Testis (tissue), 3 donors: Measurements from ENCODE around the gene DERL3. TPM values are rescaled to one million over a fixed set of nuclear protein-coding genes. Genes with fewer than 3 reads are reported as not detected.

ENCODE experiments used
- DNase-seq: peaks from one replicate; pipeline ENCODE4 v3.0.0-alpha.2; 2019
- H3K27ac ChIP-seq, 2 donors: fragments of 200-600 bp; sonication (generic); one replicate each; pipeline ENCODE4 v1.5.1; 2019
- H3K27me3 ChIP-seq: fragments of 200-600 bp; sonication (generic); one replicate; pipeline ENCODE4 v1.5.1; 2019
- H3K36me3 ChIP-seq: fragments of 200-600 bp; sonication (generic); one replicate; pipeline ENCODE4 v1.5.1; 2017; ENCODE audit warnings: low read depth; ENCODE audit errors: missing control alignments
- H3K4me1 ChIP-seq: fragments of 200-600 bp; sonication (generic); one replicate; pipeline ENCODE4 v1.5.1; 2019
- H3K4me3 ChIP-seq, 2 donors: fragments of 200-600 bp; sonication (generic); one replicate each; pipeline ENCODE4 v1.5.1; 2017 to 2019
- H3K9me3 ChIP-seq: fragments of 200-600 bp; sonication (generic); one replicate; pipeline ENCODE4 v1.5.1; 2017
- CTCF ChIP-seq, 3 experiments: fragments of 450-650 bp in 2 of 3; fragments of 200-600 bp in 1 of 3; sonication (generic) in 1 of 3; IDR thresholded peaks; one replicate each; pipeline ENCODE4 v1.5.1; 2016 to 2019; ENCODE audit warnings: antibody characterized with exemption in 3 of 3, mild to moderate bottlenecking in 2 of 3, moderate library complexity in 1 of 3
- POLR2A ChIP-seq: fragments of 450-650 bp; IDR thresholded peaks from one replicate; pipeline ENCODE4 v1.6.1; 2017; ENCODE audit warnings: antibody characterized with exemption, mild to moderate bottlenecking, moderate library complexity
- WGBS, 2 donors: methylation state at CpG; one replicate each; pipeline ENCODE4 v1.1.5; 2018; 5-methylcytosine and 5-hydroxymethylcytosine counted together
- intact Hi-C: fragments of 100-400 bp; cut with DNase I; formaldehyde crosslinking; loops from one replicate; pipeline ENCODE4 v1.15.1; 2023; ENCODE audit warnings: low total_unique reads
- polyA plus RNA-seq: library from polyadenylated mRNA; stranded (reverse); fragments of 350-450 nt; fragmentation: Illumina TruSeq; extraction: RNeasy Lipid Tissue Mini Kit (QIAGEN cat#74804); gene quantifications from one replicate; pipeline ENCODE4 v1.2.3, GENCODE V29; 2014; ENCODE audit warnings: low read depth, low replicate concordance; ENCODE audit not compliant: insufficient read depth
- small RNA-seq, 2 donors: library from RNA; depleted of rRNA; stranded (forward); fragments of <200 nt; gene quantifications; one replicate each; pipeline ENCODE3, GENCODE V24; 2016
- total RNA-seq, 2 donors: library from RNA; depleted of rRNA; stranded (reverse); fragments of >200 nt; gene quantifications; one replicate each; pipeline ENCODE4 v1.2.3, GENCODE V29; 2016

Gene DERL3
- total and polyA plus RNA-seq, 3 donors from 2014 or later, result 14.9 to 48.7 (median 16.2) TPM

GRCh38 chr22:23787910-23788309 lies 50.9 kb downstream of the DERL3 start:
- Histone ChIP-seq H3K27ac (peak overlapping the region; percentile 99 to 100), H3K27me3 (no peaks in the 10 kb centered on the region), H3K4me1 (peaks cover 50% of the 10 kb centered on the region), H3K36me3 (no peaks in the 10 kb centered on the region), H3K9me3 (no peaks in the 10 kb centered on the region), H3K4me3 (peak overlapping the region; percentile 97)
- no peak for DNase-seq
- no peak for TF ChIP-seq CTCF (IDR thresholded peaks at IDR 0.05)
- WGBS, 2 donors, result 37 to 38% methylated on average over 3 of the region's 3 CpGs
- intact Hi-C loops, result no loop called here

GRCh38 chr22:23787600-23787896 lies 51.3 kb downstream of the DERL3 start:
- peak overlapping the region; percentile 97 for H3K4me3 ChIP-seq
- H3K36me3 ChIP-seq, result no peaks in the 10 kb centered on the region
- intact Hi-C loops, result no loop called here
- H3K4me1 ChIP-seq, result peaks cover 50% of the 10 kb centered on the region
- WGBS, 2 donors, result 0 to 2% methylated on average over 5 of the region's 5 CpGs
- no peaks in the 10 kb centered on the region for H3K27me3 ChIP-seq
- peak overlapping the region; percentile 99 to 100 for H3K27ac ChIP-seq
- DNase-seq, result no peak
- H3K9me3 ChIP-seq, result no peaks in the 10 kb centered on the region
- TF ChIP-seq CTCF (IDR thresholded peaks at IDR 0.05) (no peak), POLR2A (no peak)

DNA sequence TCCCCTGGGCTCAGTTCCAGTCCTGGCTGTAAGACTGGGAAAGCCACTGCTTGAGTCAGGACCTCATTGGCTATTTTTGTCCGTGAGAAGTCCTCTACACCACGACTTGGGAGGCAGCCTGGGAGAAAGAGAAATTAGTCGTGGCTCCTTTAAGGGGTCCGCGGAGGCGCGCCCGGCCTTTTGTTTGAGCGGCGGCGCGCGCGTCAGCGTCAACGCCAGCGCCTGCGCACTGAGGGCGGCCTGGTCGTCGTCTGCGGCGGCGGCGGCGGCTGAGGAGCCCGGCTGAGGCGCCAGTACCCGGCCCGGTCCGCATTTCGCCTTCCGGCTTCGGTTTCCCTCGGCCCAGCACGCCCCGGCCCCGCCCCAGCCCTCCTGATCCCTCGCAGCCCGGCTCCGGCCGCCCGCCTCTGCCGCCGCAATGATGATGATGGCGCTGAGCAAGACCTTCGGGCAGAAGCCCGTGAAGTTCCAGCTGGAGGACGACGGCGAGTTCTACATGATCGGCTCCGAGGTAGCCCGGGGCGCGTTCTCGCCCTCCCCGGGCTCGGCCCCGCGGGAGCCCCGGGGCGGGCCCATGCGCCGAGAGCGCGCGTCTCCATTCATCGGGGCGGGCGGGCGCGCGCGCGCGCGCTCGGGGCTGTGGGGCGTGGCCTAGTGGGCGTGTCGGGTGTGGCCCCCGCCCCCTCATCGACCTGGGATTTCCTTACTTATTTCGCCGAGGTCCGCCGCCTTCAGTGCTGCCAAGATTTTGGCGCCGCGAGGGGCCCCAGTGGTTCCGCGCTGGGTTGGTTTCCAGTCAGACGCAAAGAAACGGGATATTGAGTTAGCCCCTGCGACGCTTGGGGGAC lies 51.8 kb downstream of the DERL3 start, which contains the start of gene SMARCB1:
Gene SMARCB1, plus strand, starts transcription at position 215 of the 848 bp plus-strand sequence. Its CDS starts 204 bp downstream, at position 419.
- peak within 1 kb of the TSS; percentile 97 for H3K4me3 ChIP-seq
- no peaks in the 10 kb centered on the region for H3K27me3 ChIP-seq
- H3K4me1 ChIP-seq, result peaks cover 48% of the 10 kb centered on the region
- no peak for TF ChIP-seq CTCF (IDR thresholded peaks at IDR 0.05)
- peak; percentile 18 for TF ChIP-seq POLR2A
- DNase-seq, result peak; percentile 96
- H3K27ac ChIP-seq, result peak within 1 kb of the TSS; percentile 99 to 100
- H3K9me3 ChIP-seq, result no peaks in the 10 kb centered on the region
- intact Hi-C loops, result no loop called here
- H3K36me3 ChIP-seq, result no peaks in the 10 kb centered on the region
- WGBS, 2 donors, result 0 to 1% methylated on average over 25 to 71 of the region's 97 CpGs

- 16 to 24% methylated on average over 9 of the region's 9 CpGs for WGBS, 2 donors
- Histone ChIP-seq H3K36me3 (no peaks in the 10 kb centered on the region), H3K27ac (peak overlapping the region; percentile 99 to 100), H3K4me1 (peaks cover 41% of the 10 kb centered on the region), H3K27me3 (no peaks in the 10 kb centered on the region), H3K9me3 (no peaks in the 10 kb centered on the region), H3K4me3 (peak overlapping the region; percentile 97)
- intact Hi-C loops, result no loop called here
- TF ChIP-seq CTCF (IDR thresholded peaks at IDR 0.05) (no peak), POLR2A (no peak)
- no peak for DNase-seq
These were observed 52.5 kb downstream of the DERL3 start for GRCh38 chr22:23786261-23786710.

Small RNA genes lying within 50 kb of the gene (small RNA-seq; reads per million reads assigned to genes)
- gene RN7SL268P, result 0 reads per million in 2 donors

Other genes with a start within 250 kb of the DERL3 start
- gene DRICH1, start 206.7 kb downstream of the DERL3 start, total RNA-seq, result 10 to 100 TPM; 16.4 to 44.2 TPM
- 68.4 TPM for gene DRICH1, start 206.7 kb downstream of the DERL3 start, polyA plus RNA-seq
- gene RGL4, start 148.0 kb downstream of the DERL3 start, total RNA-seq, result 1 to 10 TPM; 5.3 to 8.1 TPM
- 10.1 TPM for gene RGL4, start 148.0 kb downstream of the DERL3 start, polyA plus RNA-seq
- gene ZNF70, start 87.9 kb downstream of the DERL3 start, total RNA-seq, result 1 to 10 TPM; 7.2 to 8.7 TPM
- gene ZNF70, start 87.9 kb downstream of the DERL3 start, polyA plus RNA-seq, result 2.9 TPM
- under 1 TPM in 1 of 2 donors, not detected in 1; 0.68 TPM for gene VPREB3, start 84.6 kb downstream of the DERL3 start, total RNA-seq
- 1.2 TPM for gene VPREB3, start 84.6 kb downstream of the DERL3 start, polyA plus RNA-seq
- gene C22orf15, start 76.0 kb downstream of the DERL3 start, total RNA-seq, result 1 to 10 TPM in 1 of 2 donors, under 1 TPM in 1; 0.68 to 2.4 TPM
- gene C22orf15, start 76.0 kb downstream of the DERL3 start, polyA plus RNA-seq, result 8.8 TPM
- gene CHCHD10, start 71.0 kb downstream of the DERL3 start, total RNA-seq, result 10 to 100 TPM; 24.0 to 30.2 TPM
- 74.8 TPM for gene CHCHD10, start 71.0 kb downstream of the DERL3 start, polyA plus RNA-seq
- gene MMP11, start 66.2 kb downstream of the DERL3 start, total RNA-seq, result 10 to 100 TPM; 32.4 to 36.1 TPM
- gene MMP11, start 66.2 kb downstream of the DERL3 start, polyA plus RNA-seq, result 13.6 TPM
- gene SMARCB1, start 52.0 kb downstream of the DERL3 start, total RNA-seq, result 100 to 1,000 TPM; 158 to 165 TPM
- 160 TPM for gene SMARCB1, start 52.0 kb downstream of the DERL3 start, polyA plus RNA-seq
- 10 to 100 TPM; 21.8 to 22.7 TPM for gene SLC2A11, start 18.9 kb upstream of the DERL3 start, total RNA-seq
- gene SLC2A11, start 18.9 kb upstream of the DERL3 start, polyA plus RNA-seq, result 14.3 TPM
- gene MIF, start 55.4 kb upstream of the DERL3 start, total RNA-seq, result 100 to 1,000 TPM; 239 to 472 TPM
- 177 TPM for gene MIF, start 55.4 kb upstream of the DERL3 start, polyA plus RNA-seq
- 1 to 10 TPM in 1 of 2 donors, under 1 TPM in 1; 0.87 to 7.9 TPM for gene GSTT2B, start 122.2 kb upstream of the DERL3 start, total RNA-seq
- gene GSTT2B, start 122.2 kb upstream of the DERL3 start, polyA plus RNA-seq, result 1.4 TPM
- gene DDTL, start 127.9 kb upstream of the DERL3 start, total RNA-seq, result 1 to 10 TPM in 1 of 2 donors, not detected in 1; 2.2 TPM
- 0.30 TPM for gene DDTL, start 127.9 kb upstream of the DERL3 start, polyA plus RNA-seq
- 10 to 100 TPM; 80.0 to 80.5 TPM for gene DDT, start 135.4 kb upstream of the DERL3 start, total RNA-seq
- gene DDT, start 135.4 kb upstream of the DERL3 start, polyA plus RNA-seq, result 79.7 TPM
- under 1 TPM in 1 of 2 donors, not detected in 1; 0.68 TPM for gene GSTT2, start 141.1 kb upstream of the DERL3 start, total RNA-seq
- not detected for gene GSTT2, start 141.1 kb upstream of the DERL3 start, polyA plus RNA-seq
- 1 to 10 TPM; 3.0 to 7.6 TPM for gene GSTT4, start 166.4 kb upstream of the DERL3 start, total RNA-seq
- gene GSTT4, start 166.4 kb upstream of the DERL3 start, polyA plus RNA-seq, result 22.8 TPM
- gene CABIN1, start 172.3 kb upstream of the DERL3 start, total RNA-seq, result 100 to 1,000 TPM in 1 of 2 donors, 10 to 100 TPM in 1; 95.8 to 136 TPM
- 67.1 TPM for gene CABIN1, start 172.3 kb upstream of the DERL3 start, polyA plus RNA-seq